Glomerular endothelial cell (primary cell): ENCODE data around the gene SLAMF6. TPM values are rescaled to one million over a fixed set of nuclear protein-coding genes. Genes with fewer than 3 reads are reported as not detected.
"Not testable (repeated sequence)": the region's sequence is repeated elsewhere in the genome, so short reads cannot be mapped to it uniquely, and the experiment has no call there.

ENCODE experiments used
- DNase-seq: peaks from one replicate; pipeline ENCODE4 v3.0.0-alpha.2; 2011; ENCODE audit warnings: low read depth, low spot score; ENCODE audit errors: extremely low read depth
- total RNA-seq: library from RNA; depleted of rRNA; stranded (reverse); fragments of >200 nt; gene quantifications from 2 replicates; pipeline ENCODE4 v1.2.3, GENCODE V29; 2015

The SLAMF6 gene
- total RNA-seq, result not detected in 2 replicates

DNA sequence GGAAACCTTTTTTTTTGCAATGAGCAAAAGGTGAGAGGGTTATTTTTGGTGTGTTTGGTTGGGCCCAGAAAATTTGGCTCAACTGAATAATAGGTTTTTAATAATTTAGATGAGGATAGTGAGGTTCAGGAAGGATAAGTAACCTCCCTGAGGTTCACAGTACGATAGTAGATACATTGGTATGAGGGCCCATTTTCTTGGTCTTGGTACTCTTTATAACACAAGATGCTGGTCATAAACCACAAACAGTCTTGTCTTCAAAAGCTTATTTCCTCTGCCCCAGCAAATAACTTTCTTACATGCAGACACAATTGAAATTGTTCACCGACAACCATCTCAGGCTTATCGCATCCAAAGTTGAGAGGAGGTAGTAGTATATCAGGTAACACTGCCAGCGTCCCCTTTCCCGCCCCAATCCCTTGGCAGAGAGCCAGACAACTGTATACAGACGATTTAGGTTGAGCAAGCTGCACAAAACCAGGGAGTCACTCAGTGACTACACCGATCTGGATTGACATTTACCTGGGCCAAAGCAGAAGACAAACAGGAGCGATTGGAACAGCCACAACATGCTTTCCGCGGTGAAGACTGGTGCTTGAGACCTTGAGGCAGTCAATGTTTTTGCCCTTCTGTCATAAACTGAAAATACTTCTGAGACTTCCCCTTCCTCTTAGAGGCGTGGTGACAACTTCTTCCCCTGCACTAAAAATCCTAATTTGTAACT, at the start of gene SLAMF6:
Gene SLAMF6 (minus strand): TSS at position 634 of the 724 bp plus-strand sequence. CDS start 63 bp downstream, at position 571.
- DNase-seq, result no peak

DNA sequence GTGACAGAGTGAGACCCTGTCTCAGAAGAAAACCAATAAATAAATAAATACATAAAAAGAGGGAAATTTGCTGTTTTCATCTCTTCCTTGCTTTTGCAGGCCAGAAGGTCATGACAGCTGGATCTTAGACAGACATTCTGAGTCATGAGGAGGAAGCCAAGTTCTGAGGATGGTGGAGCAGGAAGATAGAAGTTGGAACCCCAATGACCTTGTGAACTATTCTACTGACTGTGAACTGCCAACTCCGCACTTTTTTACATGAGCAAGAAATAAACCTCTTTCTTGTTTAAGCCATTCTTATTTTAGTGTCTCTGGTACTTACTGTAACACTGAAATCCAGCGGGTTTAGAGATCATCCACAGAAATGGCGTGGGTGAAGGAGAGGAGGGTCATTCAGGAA, 47.8 kb upstream of the SLAMF6 start:
- DNase-seq, result no peak

- no peak for DNase-seq
Measured at GRCh38 chr1:160569806-160570205, 46.8 kb upstream of the SLAMF6 start.

DNA sequence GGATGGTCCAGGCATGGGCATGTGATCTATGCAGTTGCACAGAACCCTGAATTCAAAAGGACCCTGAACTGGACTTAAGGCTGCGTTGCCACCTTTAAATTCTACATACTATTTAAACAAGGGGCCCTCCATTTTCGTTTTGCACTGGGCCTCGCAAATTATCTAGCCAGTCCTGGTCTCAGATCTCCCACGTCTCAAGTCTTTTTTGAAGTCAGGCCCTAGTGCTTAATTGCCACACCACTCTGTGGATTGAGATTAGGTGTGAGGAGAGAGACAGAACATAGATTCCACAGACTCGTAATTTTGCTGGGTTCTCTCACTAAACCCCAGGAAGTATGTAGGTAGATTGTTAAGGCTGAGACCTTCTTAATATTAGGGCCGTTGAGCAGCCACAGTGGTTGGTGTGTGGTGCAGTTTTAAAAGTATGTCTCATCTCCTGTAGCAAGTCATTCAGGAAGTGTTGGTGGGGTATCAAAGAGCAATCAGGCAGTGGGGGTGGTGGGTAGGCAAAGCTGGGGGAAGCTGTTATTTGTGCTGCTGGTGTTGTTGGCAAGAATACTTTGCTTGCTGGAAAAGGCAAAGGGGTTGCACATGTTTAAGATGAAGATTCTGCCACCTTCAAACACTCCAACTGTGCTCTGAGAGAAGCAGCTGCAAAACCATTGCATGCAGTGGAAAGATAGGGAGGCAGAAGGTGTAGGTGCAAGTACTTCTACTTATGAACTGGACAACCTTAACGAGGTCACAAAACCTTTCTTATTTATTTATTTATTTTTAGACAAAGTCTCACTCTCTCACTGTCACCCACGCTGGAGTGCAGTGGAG, 45.0 kb upstream of the SLAMF6 start:
- no peak for DNase-seq

- DNase-seq, result no peak
Measured at GRCh38 chr1:160567341-160567740, 44.3 kb upstream of the SLAMF6 start.

GRCh38 chr1:160565564-160565963, 42.5 kb upstream of the SLAMF6 start:
- DNase-seq, result no peak

- not testable (repeated sequence) for DNase-seq
Measured at GRCh38 chr1:160563230-160563629, 40.2 kb upstream of the SLAMF6 start.

GRCh38 chr1:160562745-160563144, 39.7 kb upstream of the SLAMF6 start:
- DNase-seq, result not testable (repeated sequence)

GRCh38 chr1:160560806-160561205, 37.8 kb upstream of the SLAMF6 start:
- no peak for DNase-seq

DNA sequence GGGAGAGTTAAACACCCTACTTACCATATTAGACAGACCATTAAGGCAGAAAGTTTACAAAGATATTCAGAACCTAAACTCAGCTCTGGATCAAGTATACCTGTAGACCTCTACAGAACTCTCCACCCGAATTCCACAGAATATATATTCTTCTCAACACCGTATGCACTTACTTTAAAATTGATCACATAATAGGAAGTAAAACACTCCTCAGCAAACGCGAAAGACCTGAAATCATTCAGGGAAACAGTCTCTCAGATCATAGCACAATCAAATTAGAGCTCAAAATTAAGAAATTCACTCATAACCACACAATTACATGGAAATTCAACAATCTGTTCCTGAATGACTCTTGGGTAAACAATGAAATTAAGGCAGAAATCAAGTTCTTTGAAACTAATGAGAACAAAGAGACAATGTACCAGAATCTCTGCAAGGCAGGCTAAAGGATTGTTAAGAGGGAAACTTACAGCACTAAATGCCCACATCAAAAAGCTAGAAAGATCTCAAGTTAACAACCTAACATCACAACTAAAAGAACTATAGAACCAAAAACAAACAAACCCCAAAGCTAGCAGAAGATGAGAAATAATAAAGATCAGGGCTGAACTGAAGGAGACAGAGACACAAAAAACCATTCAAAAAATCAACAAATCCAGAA, 37.1 kb upstream of the SLAMF6 start:
- no peak for DNase-seq

DNA sequence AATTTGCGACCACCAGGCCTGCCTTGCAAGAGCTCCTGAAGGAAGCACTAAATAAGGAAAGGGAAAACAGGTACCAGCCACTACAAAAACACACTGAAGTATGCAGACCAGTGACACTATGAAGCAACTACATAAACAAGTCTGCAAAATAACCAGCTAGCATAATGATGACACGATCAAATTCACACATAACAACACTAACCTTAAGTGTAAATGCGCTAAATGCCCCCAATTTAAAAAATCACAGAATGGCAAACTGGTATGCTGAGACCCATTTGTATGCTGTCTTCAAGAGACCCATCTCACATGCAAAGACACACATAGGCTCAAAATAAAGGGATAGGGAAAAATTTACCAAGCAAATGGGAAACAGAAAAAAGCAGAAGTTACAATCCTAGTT, 36.4 kb upstream of the SLAMF6 start:
- not testable (repeated sequence) for DNase-seq

DNA sequence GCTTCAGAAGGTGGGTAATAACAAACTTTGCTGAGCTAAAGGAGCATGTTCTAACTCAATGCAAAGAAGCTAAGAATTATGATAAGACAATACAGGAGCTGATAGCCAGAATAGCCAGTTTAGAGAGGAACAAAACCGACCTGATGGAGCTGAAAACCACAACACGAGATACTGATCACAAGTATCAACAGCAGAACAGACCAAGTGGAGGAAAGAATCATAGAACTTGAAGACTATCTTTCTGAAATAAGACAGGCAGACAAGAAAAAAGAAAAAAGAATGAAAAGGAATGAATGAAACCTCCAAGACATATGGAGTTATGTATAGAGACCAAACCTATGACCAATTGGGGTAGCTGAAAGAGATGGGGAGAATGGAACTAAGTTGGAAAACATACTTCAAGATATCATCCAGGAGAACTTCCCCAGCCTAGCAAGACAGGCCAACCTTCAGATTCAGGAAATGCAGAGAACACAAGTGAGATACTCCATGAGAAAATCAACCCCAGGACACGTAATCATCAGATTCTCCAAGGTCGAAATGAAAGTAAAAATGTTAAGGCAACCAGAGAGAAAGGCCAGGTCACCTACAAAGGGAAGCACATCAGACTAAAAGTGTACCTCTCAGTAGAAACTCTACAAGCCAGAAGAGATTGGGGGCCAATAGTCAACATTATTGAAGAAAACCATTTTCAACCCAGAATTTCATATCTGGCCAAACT, 35.8 kb upstream of the SLAMF6 start:
- DNase-seq, result no peak

DNA sequence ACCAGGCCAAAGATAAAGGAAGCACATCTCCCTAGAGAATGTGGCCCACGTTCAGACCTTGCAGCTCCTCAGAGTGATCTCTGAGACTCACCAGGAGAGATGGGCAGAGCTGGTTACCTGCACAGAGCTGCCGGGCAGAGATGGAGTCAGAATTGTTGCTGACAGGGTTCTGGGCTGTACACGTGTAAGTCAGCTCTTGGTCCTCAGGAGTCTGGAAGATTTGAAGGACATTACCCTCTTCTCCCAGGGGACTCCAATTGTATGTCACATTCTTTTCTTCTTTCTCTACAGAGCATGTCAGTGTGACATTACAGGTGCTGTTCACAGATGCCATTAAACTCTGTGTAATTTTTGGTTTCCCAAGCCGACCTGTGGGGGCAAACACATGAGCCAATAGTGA, 30.7 kb upstream of the SLAMF6 start:
- DNase-seq, result no peak

DNA sequence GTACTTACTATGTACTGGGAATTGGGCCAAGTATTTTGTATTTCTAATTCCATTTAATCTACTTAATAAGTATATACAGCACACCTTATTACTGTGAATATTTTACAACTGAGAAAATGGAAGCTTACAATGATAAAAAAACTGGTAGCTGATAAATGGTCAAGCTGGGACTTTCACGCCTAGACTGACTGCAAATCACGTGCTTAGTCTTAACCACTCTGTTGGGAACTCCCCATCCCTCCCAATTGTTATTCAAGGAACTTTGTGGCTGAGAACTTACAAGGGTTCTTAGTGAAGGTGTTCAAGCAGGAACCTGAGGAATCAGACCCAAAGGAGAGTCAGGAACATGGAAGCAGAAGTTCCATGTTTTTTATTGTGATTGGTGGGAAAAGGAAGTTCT, 29.4 kb upstream of the SLAMF6 start:
- no peak for DNase-seq

DNA sequence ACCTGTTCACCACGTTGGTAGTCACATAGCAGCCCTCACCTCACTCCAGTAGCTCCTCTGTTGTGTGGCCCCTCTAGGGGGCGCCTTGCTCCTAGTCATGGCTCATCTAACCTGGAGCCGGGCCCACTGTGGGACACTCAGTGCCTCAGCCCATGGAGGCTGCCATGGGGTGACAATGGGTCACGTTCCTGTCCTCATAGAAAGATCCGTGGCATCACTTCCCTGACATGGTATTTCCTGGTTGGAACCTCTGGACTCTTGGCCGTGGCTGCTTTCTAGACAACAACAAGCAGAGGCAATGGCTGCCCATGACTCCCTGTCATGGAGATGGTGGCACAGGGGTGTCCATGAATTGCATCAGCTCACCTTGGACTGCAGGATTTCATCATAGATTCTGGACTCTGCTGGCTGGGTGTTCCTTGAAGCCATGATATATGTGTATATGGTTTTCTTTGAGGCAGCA, 27.5 kb upstream of the SLAMF6 start:
- DNase-seq, result no peak

GRCh38 chr1:160549665-160550006, 26.6 kb upstream of the SLAMF6 start:
- DNase-seq, result no peak

DNA sequence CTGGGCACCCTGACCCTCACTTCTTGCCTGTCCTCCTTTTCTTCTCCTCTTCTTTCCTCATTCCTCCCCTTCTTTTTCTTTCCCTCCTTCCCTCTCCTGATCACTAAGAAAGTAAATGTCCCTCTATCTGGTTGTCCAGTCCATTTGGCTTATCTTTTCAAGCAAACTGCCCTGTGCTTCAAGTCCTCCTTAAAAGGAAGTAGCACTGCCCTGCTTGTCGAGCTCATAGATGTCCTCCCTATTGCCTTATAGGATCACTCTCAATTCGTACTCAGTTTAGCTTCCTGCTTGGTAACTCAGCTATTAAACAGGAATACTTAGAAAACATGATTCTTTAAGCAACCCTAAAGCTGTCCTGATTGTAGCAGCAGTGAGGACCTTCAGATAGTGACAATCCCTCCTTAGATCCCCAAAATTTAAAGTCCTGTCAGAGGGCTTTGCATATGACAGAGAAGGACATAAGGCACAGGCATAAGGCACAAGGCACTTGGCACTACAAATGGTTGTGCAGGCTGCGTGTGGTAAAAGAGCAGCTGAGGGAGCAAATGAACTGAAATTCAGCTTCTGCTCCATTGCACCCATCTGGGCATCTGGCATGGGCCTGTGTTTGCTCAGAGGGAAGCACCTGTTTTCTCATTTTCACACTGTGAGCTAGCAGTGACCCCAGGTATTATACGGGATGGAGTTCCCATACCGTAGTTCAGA, 26.1 kb upstream of the SLAMF6 start:
- no peak for DNase-seq

- DNase-seq, result no peak
Measured at GRCh38 chr1:160548183-160548582, 25.1 kb upstream of the SLAMF6 start.

GRCh38 chr1:160547422-160547821, 24.4 kb upstream of the SLAMF6 start:
- DNase-seq, result no peak

GRCh38 chr1:160546942-160547341, 23.9 kb upstream of the SLAMF6 start:
- DNase-seq, result no peak
